ENCODE results near the gene DLX6. TPM values are rescaled to one million over a fixed set of nuclear protein-coding genes. Genes with fewer than 3 reads are reported as not detected.
A peak's percentile ranks its signal among the peaks of the same experiment; 100 is the strongest.

The DLX6 gene
- total and polyA plus RNA-seq, 4 donors = not detected

DNA sequence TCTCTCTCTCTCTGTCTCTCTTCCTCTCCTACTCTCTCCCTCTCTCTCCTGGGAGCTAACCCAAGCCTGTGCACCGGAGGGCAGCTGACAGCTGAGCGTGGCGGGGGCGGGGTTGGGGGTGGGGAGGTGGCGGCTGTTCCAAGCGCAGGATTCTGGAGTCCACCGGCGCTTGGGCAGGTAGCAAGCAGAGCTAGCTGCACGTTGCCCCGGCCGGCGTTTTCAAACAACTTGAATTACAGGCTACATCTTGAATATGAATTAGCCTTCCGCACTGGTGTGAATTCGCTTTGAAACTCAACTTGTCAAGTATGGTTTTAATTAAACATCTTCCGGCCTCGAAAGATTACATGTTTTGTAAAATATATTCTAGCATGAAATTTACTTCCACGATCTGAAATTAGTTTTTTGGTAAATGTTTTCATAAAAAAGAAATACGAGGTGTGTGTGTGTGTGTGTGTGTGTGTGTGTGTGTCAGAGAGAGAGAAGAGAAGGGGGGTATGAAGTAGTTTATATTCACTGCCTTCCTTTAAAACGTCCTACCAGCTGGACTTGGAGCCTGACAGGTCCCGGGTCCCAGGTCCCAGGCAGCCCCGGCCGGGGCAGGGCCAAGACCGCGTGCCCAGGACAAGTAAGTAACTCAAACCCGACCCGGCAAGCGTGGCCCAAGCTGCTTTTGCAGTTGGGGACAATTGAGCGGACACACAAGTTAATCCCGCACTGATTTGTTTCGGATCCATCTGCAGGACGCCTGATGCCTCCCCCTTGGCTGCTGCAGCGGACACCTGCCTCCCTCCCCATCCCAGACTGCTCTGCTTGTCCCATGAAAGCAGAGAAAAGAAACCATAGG lies 9.0 kb upstream of the DLX6 start:
- Histone ChIP-seq H3K27me3 (ENCODE audit: control insufficient read depth in 3 of 3, insufficient read depth in 3 of 3, low read length in 2 of 3) (peaks cover 32 to 100% (median 93%) of the 10 kb centered on the region in 3 donors), H3K27ac (ENCODE audit: low read depth in 1 of 2, low read length in 1 of 2) (no peak overlapping the region), H3K4me3 (no peak overlapping the region), H3K4me1 (ENCODE audit: control insufficient read depth in 5 of 5, insufficient read depth in 5 of 5, low read length in 5 of 5) (peaks cover 0 to 4% (median 0%) of the 10 kb centered on the region in 5 donors), H3K9ac (ENCODE audit: insufficient read depth in 1 of 2, low read length in 2 of 2) (no peak overlapping the region), H3K9me3 (ENCODE audit: control insufficient read depth in 4 of 4, insufficient read depth in 3 of 4, low read length in 3 of 4) (peaks cover 0 to 23% (median 0%) of the 10 kb centered on the region in 4 donors), H3K36me3 (ENCODE audit: control insufficient read depth in 4 of 4, insufficient read depth in 4 of 4, low read length in 4 of 4) (no peaks in the 10 kb centered on the region)
- TF ChIP-seq, protein P1, sequence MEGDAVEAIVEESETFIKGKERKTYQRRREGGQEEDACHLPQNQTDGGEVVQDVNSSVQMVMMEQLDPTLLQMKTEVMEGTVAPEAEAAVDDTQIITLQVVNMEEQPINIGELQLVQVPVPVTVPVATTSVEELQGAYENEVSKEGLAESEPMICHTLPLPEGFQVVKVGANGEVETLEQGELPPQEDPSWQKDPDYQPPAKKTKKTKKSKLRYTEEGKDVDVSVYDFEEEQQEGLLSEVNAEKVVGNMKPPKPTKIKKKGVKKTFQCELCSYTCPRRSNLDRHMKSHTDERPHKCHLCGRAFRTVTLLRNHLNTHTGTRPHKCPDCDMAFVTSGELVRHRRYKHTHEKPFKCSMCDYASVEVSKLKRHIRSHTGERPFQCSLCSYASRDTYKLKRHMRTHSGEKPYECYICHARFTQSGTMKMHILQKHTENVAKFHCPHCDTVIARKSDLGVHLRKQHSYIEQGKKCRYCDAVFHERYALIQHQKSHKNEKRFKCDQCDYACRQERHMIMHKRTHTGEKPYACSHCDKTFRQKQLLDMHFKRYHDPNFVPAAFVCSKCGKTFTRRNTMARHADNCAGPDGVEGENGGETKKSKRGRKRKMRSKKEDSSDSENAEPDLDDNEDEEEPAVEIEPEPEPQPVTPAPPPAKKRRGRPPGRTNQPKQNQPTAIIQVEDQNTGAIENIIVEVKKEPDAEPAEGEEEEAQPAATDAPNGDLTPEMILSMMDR (IDR thresholded peaks at IDR 0.05; ENCODE audit: control extremely low read depth, extremely low read depth) = no peak
- 4% methylated on average over 32 of the region's 32 CpGs for WGBS, 2 donors
- peak in 1 of 3 donors; percentile 11 for DNase-seq
- ATAC-seq (ENCODE audit: insufficient read depth, low FRiP score) = no peak

GRCh38 chr7:96996958-96997511 lies 8.3 kb upstream of the DLX6 start:
- DNase-seq (no peak), ATAC-seq (ENCODE audit: insufficient read depth, low FRiP score) (no peak)
- no peak overlapping the region for H3K27ac ChIP-seq (ENCODE audit: low read depth in 1 of 2, low read length in 1 of 2)
- peaks cover 0 to 25% (median 0%) of the 10 kb centered on the region in 4 donors for H3K9me3 ChIP-seq (ENCODE audit: control insufficient read depth in 4 of 4, insufficient read depth in 3 of 4, low read length in 3 of 4)
- TF ChIP-seq, protein P1 (IDR thresholded peaks at IDR 0.05; ENCODE audit: control extremely low read depth, extremely low read depth) = no peak
- no peaks in the 10 kb centered on the region for H3K36me3 ChIP-seq (ENCODE audit: control insufficient read depth in 4 of 4, insufficient read depth in 4 of 4, low read length in 4 of 4)
- H3K4me3 ChIP-seq = no peak overlapping the region
- 6 to 8% methylated on average over 14 of the region's 14 CpGs for WGBS, 2 donors
- H3K4me1 ChIP-seq (ENCODE audit: control insufficient read depth in 5 of 5, insufficient read depth in 5 of 5, low read length in 5 of 5) = peaks cover 0 to 4% (median 0%) of the 10 kb centered on the region in 5 donors
- no peak overlapping the region for H3K9ac ChIP-seq (ENCODE audit: insufficient read depth in 1 of 2, low read length in 2 of 2)
- peaks cover 35 to 99% (median 93%) of the 10 kb centered on the region in 3 donors for H3K27me3 ChIP-seq (ENCODE audit: control insufficient read depth in 3 of 3, insufficient read depth in 3 of 3, low read length in 2 of 3)

GRCh38 chr7:96997512-96998032 lies 7.8 kb upstream of the DLX6 start:
- ATAC-seq (ENCODE audit: insufficient read depth, low FRiP score) (no peak), DNase-seq (peak in 1 of 3 donors; percentile 20)
- TF ChIP-seq, protein P1 (IDR thresholded peaks at IDR 0.05; ENCODE audit: control extremely low read depth, extremely low read depth) = no peak
- peaks cover 0 to 24% (median 0%) of the 10 kb centered on the region in 4 donors for H3K9me3 ChIP-seq (ENCODE audit: control insufficient read depth in 4 of 4, insufficient read depth in 3 of 4, low read length in 3 of 4)
- H3K36me3 ChIP-seq (ENCODE audit: control insufficient read depth in 4 of 4, insufficient read depth in 4 of 4, low read length in 4 of 4) = no peaks in the 10 kb centered on the region
- H3K9ac ChIP-seq (ENCODE audit: insufficient read depth in 1 of 2, low read length in 2 of 2) = no peak overlapping the region
- H3K27me3 ChIP-seq (ENCODE audit: control insufficient read depth in 3 of 3, insufficient read depth in 3 of 3, low read length in 2 of 3) = peaks cover 39 to 99% (median 93%) of the 10 kb centered on the region in 3 donors
- H3K4me1 ChIP-seq (ENCODE audit: control insufficient read depth in 5 of 5, insufficient read depth in 5 of 5, low read length in 5 of 5) = peaks cover 0 to 2% (median 0%) of the 10 kb centered on the region in 5 donors
- no peak overlapping the region for H3K27ac ChIP-seq (ENCODE audit: low read depth in 1 of 2, low read length in 1 of 2)
- 12% methylated on average over 23 of the region's 23 CpGs for WGBS, 2 donors
- no peak overlapping the region for H3K4me3 ChIP-seq

Data from lung (tissue), 12 donors.